ENCODE measurements around the gene MSRB1. TPM values are rescaled to one million over a fixed set of nuclear protein-coding genes. Genes with fewer than 3 reads are reported as not detected.
"Not testable (repeated sequence)": the region's sequence is repeated elsewhere in the genome, so short reads cannot be mapped to it uniquely, and the experiment has no call there.

MSRB1 gene
- polyA plus RNA-seq, 2 of the 4 experiments (the other 2 are of a cell fraction), result 27.7 to 37.5 TPM

DNA sequence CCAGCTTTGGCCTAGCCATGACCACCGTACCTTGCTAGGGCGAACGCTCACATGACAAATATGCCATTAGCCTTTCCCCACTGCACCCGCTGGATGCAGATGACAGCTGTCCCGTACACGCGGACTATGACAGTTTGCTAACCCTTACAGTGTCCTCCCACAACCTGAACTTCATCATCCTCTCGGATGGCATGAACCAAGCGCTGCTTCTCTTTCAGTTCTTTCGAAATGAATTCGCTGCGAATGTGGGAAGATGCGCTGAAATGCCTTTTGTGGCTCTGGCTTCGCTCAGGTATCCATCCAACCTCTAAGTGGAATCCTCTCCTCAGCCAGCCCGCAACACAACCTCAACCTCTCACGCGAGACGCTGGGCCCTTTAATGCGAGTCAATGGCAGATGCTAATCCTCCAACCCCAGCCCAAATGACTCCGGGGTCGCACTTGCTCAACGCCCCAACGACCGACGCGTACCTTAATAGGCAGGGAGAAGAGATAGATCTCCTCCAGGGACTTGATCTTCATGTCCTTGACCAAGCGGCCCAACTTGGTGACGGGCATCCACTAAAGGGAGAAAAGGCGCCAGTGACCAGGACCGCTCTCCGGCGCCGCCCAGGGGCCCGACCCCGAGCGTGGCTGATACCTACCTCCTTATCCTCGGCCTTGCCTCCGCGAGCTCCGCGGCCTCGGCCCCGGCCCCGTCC lies 21.0 kb upstream of the MSRB1 start:
- CTCF ChIA-PET, result interaction anchor here (0.6 to 1.0 kb wide), 2 partner anchors 41 to 138 kb away, joined by 3 to 4 read pairs; no protein-coding TSS in a partner anchor
- Histone ChIP-seq H3K4me1 (peaks cover 34% of the 10 kb centered on the region), H3K27ac (peak overlapping the region; percentile 92 to 100), H3K4me2 (peak overlapping the region; percentile 94), H3K4me3 (peak overlapping the region; percentile 88), H3K9me3 (no peaks in the 10 kb centered on the region)
- TF ChIP-seq RNF2 (IDR thresholded peaks at IDR 0.05; ENCODE audit: borderline replicate concordance, low read depth), result no peak
- no peak for TF ChIP-seq HOXB5 (CRISPR knock-in tag; IDR thresholded peaks at IDR 0.05)
- TF ChIP-seq ZNF302 (CRISPR knock-in tag; IDR thresholded peaks at IDR 0.05), result no peak
- TF ChIP-seq USF2 (IDR thresholded peaks at IDR 0.05), result no peak
- TF ChIP-seq, protein P1, sequence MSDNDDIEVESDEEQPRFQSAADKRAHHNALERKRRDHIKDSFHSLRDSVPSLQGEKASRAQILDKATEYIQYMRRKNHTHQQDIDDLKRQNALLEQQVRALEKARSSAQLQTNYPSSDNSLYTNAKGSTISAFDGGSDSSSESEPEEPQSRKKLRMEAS (IDR thresholded peaks at IDR 0.05), result no peak
- no peak for TF ChIP-seq POLR2A (IDR thresholded peaks at IDR 0.05; ENCODE audit: low read length)
- 0 out of 2 replicates have a peak, but pooled peaks have one; percentile 30 for TF ChIP-seq FOSB (CRISPR knock-in tag; IDR thresholded peaks at IDR 0.05)
- no peak for TF ChIP-seq NPAS2 (CRISPR knock-in tag; IDR thresholded peaks at IDR 0.05; ENCODE audit: borderline replicate concordance)
- TF ChIP-seq HMGXB4 (CRISPR knock-in tag; IDR thresholded peaks at IDR 0.05; ENCODE audit: borderline replicate concordance), result no peak
- peak; percentile 80; the same call in 1 of the 2 replicates for TF ChIP-seq HOXA7 (CRISPR knock-in tag; IDR thresholded peaks at IDR 0.05)
- TF ChIP-seq, protein P2, sequence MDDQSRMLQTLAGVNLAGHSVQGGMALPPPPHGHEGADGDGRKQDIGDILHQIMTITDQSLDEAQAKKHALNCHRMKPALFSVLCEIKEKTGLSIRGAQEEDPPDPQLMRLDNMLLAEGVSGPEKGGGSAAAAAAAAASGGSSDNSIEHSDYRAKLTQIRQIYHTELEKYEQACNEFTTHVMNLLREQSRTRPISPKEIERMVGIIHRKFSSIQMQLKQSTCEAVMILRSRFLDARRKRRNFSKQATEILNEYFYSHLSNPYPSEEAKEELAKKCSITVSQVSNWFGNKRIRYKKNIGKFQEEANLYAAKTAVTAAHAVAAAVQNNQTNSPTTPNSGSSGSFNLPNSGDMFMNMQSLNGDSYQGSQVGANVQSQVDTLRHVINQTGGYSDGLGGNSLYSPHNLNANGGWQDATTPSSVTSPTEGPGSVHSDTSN (IDR thresholded peaks at IDR 0.05), result no peak
- no peak for TF ChIP-seq FOSL2 (IDR thresholded peaks at IDR 0.05)
- no peak for TF ChIP-seq FOSL2 (CRISPR knock-in tag; IDR thresholded peaks at IDR 0.05)
- no peak for TF ChIP-seq ZSCAN20 (CRISPR knock-in tag; IDR thresholded peaks at IDR 0.05)
- no peak for TF ChIP-seq ELK1 (IDR thresholded peaks at IDR 0.05; ENCODE audit: low read depth, low read length)
- no peak for TF ChIP-seq MAFK (IDR thresholded peaks at IDR 0.05; ENCODE audit: partially characterized antibody)
- TF ChIP-seq KDM5A (IDR thresholded peaks at IDR 0.05), result peak; percentile 32; the same call in 1 of the 2 replicates
- TF ChIP-seq NR3C1 (IDR thresholded peaks at IDR 0.05), result no peak
- TF ChIP-seq RARB (CRISPR knock-in tag; IDR thresholded peaks at IDR 0.05), result no peak
- TF ChIP-seq RFX5 (IDR thresholded peaks at IDR 0.05), result no peak
- TF ChIP-seq TFCP2L1 (CRISPR knock-in tag; IDR thresholded peaks at IDR 0.05), result peak; percentile 68; the same call in 1 of the 2 replicates
- TF ChIP-seq, protein P3, sequence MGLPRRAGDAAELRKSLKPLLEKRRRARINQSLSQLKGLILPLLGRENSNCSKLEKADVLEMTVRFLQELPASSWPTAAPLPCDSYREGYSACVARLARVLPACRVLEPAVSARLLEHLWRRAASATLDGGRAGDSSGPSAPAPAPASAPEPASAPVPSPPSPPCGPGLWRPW (IDR thresholded peaks at IDR 0.05), result no peak
- TF ChIP-seq FOXS1 (CRISPR knock-in tag; IDR thresholded peaks at IDR 0.05), result no peak
- no peak for TF ChIP-seq CHD2 (IDR thresholded peaks at IDR 0.05; ENCODE audit: low read length, partially characterized antibody)
- TF ChIP-seq JUN (IDR thresholded peaks at IDR 0.05), result no peak
- TF ChIP-seq, protein P4, sequence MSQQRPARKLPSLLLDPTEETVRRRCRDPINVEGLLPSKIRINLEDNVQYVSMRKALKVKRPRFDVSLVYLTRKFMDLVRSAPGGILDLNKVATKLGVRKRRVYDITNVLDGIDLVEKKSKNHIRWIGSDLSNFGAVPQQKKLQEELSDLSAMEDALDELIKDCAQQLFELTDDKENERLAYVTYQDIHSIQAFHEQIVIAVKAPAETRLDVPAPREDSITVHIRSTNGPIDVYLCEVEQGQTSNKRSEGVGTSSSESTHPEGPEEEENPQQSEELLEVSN (IDR thresholded peaks at IDR 0.05; ENCODE audit: borderline replicate concordance, low read depth), result no peak
- no peak; the same call in 1 of the 2 replicates for TF ChIP-seq KDM1A (IDR thresholded peaks at IDR 0.05; ENCODE audit: low read depth)
- no peak for TF ChIP-seq CBX2 (IDR thresholded peaks at IDR 0.05; ENCODE audit: borderline replicate concordance, low read depth)
- peak in 1 of 2 experiments; percentile 30 for DNase-seq (ENCODE audit: low read depth in 1 of 2, low spot score in 1 of 2)
- POLR2A ChIA-PET, result interaction anchor here (0.9 to 2.2 kb wide), 29 partner anchors 12 to 537 kb away, joined by 3 to 50 read pairs (median 5); partner anchors contain the start of genes ECI1, FAHD1, GFER and HAGH
- WGBS (ENCODE audit: missing lambda C conversion rate), result 6% methylated on average over 30 of the region's 44 CpGs
- no peak for FAIRE-seq
- ATAC-seq, result peak in 1 of 2 experiments; percentile 3; a peak in 3 of 6 replicates

DNA sequence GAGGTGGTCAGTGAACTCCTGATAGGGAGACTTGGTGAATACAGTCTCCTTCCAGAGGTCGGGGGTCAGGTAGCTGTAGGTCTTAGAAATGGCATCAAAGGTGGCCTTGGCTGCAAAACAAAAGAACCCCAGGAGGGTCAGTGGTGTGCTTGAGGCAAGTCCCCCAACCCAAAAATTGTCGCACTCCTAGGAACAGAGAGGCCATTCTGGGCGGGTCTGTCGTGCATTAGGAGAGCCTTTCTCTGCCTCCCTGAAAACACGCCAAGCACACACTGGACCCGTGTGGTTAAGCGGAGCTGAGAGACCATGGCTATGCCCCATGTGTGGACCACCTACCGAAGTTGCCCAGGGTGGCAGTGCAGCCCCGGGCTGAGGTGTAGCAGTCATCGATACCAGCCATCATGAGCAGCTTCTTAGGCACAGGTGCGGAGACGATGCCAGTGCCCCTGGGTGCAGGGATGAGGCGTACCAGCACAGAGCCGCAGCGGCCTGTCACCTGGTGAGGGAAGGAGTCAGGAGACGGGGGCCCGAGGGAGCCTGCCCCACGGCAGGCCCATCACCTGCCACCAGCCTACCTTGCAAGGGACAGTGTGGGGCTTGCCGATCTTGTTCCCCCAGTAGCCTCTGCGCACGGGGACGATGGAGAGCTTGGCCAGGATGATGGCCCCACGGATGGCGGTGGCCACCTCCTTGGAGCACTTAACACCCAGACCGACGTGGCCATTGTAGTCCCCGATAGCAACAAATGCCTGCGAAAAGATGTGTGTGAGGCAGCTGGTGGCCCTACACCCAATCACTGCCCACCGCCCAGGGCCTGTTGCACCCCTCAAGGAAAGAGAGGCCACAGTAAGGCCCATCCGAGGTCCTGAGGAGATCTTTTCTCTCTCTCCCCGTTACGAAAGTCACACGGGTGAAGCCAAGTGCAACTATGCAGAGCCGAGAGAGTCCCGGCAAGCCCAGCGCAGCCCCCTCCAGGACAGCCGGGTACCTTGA lies 19.5 kb upstream of the MSRB1 start:
- H3K4me2 ChIP-seq, result peak overlapping the region; percentile 94
- H3K9me3 ChIP-seq; CTCF ChIA-PET; FAIRE-seq; DNase-seq (ENCODE audit: low read depth in 1 of 2, low spot score in 1 of 2); ATAC-seq: not testable (repeated sequence)
- POLR2A ChIA-PET, result interaction anchor here (2.2 kb wide), 1 partner anchor 19 kb away, joined by 9 read pairs; the partner anchor contains the start of gene MSRB1
- 63% methylated on average over 33 of the region's 37 CpGs for WGBS (ENCODE audit: missing lambda C conversion rate)
- peaks cover 37% of the 10 kb centered on the region for H3K4me1 ChIP-seq
- H3K27ac ChIP-seq, result peak overlapping the region; percentile 92 to 100
- H3K4me3 ChIP-seq, result peak overlapping the region; percentile 88

All from A549 (cell line).